ENCODE data around the gene CCL18.
"Not testable (repeated sequence)": the region's sequence is repeated elsewhere in the genome, so short reads cannot be mapped to it uniquely, and the experiment has no call there.

The CCL18 gene

DNA sequence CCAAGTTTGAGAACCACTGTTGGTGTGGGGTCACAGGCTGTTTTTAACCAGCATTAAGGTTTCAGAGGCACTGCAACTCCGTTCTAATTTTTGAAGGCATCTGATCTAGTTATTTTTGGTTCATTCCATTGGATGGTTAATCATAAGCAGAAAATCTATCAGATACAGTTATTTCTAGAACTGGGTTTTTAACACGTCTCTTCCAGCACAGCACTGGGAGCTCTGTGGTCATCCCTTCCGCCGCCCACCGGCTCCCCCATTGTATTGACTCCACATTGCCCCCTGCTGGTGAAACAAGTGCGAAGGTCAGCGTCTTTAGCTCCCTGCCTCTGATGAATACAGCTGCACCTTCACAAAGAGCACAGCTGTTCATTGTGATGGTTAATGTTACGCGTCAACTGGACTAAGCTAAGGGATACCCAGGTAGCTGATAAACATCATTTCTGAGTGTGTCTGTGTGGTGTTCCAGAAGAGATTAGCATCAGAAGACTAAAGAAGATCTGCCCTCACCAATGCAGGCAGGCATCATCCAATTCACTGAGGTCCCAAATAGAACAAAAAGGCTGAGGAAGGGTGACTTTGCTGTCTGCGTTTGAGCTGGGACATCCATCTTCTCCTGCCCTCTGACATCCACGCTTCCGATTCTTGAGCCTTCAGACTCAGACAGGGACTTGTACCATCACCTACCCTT is 8.5 kb downstream of the CCL18 start:
- no peak for DNase-seq

DNA sequence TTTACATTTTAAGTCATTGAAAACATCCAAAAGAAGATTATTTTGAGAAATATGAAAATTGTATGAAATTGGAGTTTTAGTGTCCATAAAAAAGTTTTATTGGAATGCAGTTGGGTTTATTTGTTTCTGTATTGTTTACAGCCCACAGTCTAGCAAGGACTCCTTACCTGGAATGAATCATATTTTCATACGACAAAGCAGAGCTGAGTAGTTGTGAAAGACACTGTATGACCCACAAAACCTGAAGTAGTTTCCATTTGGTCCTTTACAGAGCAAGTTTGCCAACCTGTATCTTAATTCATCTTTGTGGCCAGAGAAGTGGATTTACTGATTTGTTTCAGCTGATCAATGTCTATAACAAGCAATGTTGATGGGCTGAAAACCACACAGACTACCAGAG is 10.3 kb downstream of the CCL18 start:
- no peak for DNase-seq

DNA sequence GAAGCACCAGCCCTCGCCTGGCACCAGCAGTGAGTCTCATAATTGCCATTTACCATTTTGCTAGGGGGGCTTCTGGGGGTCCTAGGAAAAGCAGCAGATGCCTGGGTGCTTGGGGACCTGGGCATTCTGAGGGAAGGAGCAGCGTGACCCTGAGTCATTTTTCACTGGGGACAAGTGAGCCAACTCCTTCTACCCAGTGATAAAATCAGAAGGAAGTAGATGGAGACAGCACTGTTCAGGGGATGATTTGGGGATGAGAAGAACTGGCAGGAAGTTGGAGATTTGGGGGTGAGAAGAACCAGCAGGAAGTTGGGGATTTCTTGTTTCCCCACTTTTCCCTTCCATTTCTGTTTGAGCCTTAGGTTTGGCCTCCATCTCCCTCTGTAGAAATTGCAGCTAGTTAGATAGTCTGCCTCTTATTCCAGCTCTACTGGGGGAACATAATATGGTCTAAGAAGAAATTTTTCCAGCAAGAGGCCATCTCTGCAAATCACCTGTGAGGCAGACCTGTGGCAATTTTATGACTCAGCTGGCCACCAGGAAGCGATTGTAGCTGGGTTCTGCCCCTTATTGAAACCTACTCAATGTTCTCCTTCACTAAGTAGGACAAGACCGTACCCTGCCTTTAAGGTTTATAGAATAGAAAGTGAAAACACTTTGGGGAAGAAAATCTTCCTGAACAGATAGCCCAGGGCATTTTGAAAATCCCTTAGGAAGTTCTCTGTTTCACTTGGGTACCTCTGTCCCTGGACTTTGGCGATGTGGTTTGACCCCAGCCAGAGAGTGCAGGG is 17.8 kb downstream of the CCL18 start:
- DNase-seq, result not testable (repeated sequence)

DNA sequence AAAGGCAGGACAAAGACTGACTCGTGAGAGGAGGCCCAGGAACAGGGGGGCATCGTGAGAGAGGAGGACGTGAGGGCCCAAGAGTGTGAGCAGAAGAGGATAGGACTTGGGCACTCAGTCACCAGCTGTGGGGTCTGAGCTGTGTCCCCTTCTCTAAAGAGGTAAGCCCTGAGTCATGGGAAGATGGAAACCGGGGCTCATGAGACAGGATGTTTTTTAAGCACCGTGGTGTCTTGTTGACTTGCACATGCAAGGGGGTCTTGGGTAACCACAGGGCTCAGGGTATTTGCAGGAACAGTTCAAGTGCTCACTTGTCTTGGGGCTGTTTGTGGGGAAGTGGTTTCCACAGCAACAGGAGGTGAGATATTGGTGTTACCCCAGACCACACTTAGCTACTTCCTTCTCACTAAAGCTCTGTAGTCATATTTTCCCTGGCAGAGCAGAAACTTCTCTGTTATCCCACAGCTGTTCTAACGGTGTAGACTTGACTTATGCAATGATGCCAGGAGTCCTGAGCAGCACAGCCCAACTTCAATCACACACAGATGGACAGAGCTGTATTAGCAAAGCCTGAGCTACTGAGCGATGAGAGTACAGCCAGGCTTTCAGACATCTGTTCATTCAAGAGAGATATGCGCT is 18.5 kb downstream of the CCL18 start:
- not testable (repeated sequence) for DNase-seq

DNA sequence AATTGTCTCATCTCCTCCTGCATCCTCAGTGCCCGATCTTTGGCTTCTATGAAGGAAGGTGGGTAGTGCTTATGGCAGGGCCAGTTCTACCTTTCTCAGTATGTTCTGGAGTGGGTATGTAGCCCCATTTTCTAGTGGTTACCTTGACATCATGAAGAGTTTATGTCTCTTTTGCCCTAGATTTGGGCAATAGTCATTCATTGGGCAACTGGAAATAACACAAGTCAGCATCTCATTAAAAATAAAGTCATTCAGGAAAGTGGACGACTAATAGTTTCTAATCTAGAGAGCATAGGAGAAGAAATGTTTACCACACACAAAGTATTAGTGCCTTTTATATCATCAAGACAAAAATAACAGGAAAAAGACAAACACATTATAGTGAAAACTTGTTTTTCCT is 19.6 kb downstream of the CCL18 start:
- DNase-seq, result not testable (repeated sequence)

DNA sequence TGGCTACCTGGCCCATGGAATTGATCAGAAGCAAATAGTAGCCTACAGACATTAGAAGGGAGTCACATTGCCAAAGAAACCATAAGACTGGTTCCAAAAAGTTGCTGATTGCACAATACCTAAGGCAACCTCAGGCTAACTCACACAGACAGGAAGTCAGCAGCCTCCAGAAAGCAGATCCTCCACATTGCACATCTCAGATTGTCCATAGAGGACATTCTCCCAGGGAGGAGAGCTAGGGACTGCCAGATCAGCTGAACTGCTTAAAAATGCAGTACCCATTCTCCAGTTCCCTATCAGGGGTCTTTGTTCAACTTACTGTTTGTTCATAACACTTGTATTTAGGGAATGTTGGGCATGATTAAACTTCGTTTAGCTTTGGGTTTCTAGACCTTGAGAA is 21.7 kb downstream of the CCL18 start:
- DNase-seq, result no peak

DNA sequence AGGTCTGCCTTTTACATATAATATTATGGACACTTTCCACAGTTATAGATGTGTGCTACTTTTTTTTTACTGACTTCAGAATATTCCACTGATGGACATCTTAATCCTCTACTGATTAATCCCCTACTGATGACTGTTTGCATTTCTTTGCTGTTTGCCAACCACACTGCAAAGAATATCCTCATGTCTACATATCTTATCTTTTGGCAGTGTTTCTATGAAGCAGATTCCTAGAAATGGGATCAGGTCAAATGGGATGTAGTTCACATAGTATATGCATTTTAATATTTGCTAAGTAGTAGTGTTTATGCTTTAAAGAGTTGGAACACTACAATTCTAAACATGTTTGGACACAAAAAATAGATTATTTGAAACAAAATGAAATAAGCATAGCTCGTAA is 22.7 kb downstream of the CCL18 start:
- no peak for DNase-seq

DNA sequence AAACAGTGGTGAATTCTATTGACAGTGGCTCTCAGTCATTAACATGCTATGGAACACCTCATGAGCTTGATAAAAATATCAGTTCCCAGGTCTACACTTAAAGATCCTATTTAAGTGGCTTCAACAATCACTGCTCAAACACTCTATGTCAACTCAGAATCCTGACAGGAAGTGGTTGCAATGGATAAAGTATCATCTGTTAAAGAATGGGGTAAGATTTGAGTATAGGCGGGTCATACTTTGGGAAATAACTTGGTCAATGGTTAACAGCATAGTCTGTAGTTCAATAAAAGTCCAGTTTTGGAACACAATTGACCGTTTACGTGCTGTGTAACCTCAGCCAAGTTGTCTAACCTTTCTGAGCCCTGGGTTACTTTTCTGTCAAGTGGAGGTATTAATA is 23.4 kb downstream of the CCL18 start:
- not testable (repeated sequence) for DNase-seq

DNA sequence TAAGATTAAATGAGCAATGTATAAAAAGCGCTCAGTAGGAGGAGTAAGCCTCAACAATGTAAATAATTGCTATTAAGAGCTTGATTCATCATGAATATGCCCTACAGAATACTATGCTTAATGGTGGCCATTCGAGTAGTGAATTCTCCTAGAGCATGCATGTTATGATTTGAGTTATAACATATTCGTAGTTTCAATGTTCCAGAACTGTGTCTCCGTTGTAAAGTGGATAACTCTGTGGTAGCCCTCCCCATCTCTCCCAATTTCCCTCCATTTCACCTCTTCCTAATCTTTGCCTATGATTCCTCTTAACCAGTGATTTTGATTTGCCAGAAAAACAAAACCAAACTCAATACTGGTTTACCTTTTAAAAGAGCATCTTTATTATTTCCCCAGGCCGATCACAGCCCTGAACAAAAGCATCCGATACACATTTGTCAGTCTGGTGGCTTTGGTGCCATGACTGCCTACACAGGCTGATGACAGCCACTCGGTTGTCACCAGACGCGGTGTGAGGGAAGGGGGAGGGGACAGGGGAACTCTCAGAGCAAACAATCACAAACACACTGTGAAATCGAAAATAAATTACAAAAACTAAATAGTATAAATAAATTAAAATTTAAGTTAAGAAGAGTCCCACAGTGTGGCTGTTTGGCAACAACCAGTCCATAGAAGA is 24.0 kb downstream of the CCL18 start:
- DNase-seq, result not testable (repeated sequence)

DNA sequence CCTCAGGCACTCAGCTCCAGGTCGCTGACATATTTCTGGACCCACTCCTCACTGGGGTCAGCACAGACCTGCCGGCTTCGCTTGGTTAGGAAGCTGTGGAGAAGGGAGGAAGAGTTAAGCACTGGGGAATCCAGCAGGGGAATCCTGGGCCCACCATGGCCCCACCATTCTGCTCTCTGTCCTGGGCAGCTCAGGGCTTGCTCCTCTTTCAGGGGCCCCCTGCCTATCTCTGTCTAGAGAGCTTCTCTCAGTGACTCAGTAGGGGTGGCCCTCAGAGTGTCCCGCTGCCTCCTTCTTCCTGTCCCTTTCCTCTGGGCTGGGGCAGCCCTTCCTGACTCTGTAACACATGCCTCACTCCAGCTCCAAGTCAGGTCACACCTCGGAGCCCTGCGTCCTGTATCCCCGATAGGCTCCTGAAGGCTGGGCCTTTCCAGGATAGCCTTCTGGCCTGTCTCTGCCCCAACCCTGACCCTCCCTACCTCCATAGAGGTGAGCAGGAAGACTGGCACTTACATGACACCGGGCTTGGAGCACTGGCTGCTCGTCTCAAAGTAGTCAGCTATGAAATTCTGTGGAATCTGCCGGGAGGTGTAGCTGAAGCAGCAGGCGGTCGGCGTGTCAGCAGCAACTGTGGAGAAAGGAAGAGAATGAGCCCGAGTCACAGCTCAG is 24.7 kb downstream of the CCL18 start:
- DNase-seq, result no peak

DNA sequence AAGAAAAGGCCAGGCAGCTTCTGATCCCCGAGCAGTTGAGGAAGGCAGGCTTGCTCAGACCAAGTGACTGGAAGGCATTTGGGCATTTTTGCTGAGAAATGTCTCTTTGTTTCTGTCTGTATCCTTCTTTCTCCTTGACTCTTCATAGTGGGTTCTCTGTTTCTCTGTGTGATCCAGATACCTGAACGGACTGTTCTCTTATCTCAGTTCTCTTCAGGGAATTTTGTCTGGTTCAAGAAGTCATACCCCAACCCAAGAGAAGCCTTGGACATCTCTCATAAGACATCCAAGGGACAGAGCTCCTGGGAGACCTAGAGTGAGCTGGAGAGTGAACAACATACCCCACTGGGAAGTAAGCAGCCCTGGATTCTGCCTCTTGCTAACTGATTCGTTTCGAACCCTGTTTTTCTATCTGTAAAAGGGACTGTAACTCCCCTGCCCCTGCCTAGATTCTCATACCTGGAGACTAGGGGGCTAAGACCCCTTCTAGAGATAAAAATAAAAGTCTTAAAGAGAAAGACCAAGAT is 25.3 kb downstream of the CCL18 start:
- DNase-seq, result no peak

DNA sequence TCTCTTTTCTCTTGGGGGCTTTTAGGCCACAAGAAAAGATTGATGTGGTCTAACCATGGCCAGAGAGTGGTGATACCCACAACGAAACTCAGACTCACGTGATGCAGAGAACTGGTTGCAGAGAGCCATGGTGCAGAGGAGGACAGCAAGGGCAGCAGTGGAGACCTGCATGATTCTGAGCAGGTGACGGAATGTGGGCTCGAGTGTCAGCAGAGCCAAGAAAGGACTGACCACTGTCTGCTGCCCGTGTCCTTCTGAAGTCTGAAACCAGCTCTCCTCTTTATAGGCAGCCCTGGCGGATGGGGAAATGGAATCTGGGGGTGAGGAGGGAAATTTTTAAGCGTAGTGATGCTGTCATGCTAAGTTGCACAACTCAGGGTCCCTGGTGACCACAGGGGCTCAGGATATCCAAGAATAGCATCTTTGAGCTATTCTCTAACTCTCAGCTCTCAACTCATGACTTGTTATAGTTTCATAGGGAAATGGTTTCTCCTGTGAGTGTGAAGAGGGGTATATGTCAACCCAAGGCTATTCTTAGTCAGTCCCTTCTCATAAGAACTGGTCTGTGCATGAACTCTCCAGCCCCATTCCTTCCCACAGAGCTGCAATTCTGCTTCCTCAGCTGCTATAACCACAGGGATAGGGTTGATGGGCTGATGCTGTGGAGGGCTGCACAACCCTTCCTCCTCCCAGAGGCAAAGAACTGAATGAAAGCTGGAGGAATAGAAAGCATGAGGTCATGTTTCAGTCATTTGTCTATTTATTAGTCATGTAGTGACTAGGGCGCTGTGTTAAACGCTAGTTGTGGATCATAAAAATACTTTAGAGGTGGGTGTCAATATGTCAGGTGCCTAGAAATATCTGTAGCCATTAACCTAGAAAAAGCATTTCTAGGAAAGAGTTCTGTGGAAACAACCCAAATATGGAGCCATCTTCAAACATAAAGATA is 26.1 kb downstream of the CCL18 start, which contains the start of gene CCL3:
CCL3 (minus strand) TSS at position 256 of the 949 bp plus-strand sequence; CDS start at position 171, 85 bp downstream.
- no peak for DNase-seq

DNA sequence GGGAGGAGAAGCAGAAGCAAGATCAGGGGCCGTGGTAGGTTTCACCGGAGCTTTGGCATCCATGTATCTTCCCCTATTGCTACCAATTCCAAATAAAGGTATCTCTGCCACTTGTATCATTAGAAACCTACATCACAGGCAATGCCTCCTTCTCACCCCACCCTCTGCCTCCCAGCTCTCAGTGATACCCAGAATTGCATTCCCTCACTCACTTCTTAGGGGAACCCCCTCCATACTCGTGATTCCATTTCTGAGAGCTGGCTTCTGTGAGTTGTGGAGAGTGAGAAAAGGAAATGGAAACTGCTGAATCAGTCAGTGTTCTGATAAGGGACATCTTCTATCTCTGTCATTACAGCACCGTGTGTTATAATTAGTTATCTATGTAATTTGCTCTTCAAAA is 28.2 kb downstream of the CCL18 start:
- DNase-seq, result no peak

DNA sequence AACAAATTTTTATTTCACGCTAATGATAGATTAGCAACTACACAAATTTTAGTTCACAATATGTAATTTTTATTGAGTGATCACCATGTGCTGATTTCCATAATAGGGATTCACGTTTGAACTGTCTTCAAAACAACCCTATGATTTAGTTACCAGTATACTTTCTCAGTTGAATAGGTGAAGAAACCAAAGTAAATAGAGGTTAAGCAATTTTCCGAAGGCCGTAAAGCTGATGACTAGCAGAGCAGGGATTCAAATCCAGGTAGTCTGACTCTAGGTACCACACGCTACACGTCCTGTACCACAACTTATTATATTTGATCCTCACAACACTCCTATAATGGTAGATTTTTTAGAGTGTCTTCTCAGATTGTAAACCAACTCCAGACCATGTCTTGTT is 28.6 kb downstream of the CCL18 start:
- not testable (repeated sequence) for DNase-seq

DNA sequence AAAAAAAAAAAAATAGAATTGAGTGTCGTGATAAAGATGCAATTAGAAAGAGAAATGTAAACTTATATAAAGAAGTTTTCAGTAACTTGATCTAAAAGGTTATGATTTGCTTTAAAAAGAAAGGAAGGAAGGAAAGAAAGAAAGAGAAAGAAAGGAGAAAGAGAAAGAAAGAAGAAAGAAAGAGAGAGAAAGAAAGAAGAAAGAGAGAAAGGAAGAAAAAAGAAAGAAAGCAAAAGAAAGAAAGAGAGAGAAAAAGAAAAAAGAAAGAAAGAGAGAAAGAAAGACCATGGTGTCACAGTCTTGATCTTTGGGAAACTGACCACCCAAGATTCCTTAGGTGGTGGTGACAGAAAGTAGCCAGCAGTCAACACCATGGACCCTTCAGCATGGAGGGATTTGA is 30.2 kb downstream of the CCL18 start:
- DNase-seq, result no peak

DNA sequence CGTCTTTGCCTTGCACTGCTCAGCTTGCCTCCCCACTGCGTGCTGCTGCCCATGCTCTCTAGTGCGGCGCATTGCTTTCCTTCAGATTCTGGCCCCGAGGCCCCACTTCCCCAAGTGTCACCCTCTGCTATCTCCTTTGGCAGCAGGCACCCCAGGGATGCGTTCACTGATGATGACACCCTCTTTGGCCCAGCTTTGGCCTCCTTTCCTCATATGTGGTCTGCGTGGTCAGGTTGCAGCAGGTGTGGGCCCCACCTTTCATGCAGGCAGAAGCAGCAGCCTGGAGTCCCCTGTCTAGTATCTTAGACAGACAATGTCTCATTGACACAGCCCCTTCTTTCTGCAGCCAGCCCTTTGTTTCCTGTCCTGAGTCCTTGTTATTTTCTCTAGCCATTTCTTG is 30.7 kb downstream of the CCL18 start:
- no peak for DNase-seq

DNA sequence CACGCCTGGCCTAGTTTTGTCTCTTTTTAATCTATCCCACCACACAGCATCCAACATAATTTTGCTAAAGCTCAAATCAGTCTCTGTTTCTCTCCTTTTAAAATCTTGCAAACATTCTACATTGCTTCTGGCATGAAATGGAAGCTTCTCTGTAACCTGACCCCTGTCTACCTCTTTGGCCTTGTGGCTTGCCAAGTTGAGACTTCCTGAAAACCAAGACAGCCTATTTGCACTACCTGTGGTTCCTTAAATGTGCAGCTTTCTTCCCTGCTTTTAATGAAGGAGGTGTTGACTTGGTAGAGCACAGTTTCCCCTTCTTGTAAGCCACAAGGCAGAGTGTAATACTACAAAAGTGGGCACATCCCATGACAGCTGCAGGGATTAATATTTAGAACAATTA is 31.9 kb downstream of the CCL18 start:
- DNase-seq, result no peak

DNA sequence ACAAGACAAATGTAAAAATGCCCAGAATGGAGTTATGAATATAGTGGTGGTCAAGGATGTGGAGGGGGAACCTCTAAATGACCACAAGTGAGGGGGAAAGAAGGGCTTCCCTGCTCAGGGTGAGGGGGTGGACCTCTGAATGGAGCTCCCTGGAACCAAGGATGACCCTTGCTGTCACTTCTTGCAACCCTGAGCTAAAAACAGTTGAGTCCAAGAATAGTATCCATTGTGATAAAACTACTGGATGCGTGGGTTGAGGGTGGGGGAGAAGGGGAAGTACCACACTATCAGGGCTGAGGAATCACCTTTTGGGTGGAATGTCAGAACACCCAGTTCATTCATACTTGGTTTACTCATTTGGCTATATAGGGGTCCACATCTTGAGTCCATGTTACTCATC is 34.9 kb downstream of the CCL18 start:
- not testable (repeated sequence) for DNase-seq

DNA sequence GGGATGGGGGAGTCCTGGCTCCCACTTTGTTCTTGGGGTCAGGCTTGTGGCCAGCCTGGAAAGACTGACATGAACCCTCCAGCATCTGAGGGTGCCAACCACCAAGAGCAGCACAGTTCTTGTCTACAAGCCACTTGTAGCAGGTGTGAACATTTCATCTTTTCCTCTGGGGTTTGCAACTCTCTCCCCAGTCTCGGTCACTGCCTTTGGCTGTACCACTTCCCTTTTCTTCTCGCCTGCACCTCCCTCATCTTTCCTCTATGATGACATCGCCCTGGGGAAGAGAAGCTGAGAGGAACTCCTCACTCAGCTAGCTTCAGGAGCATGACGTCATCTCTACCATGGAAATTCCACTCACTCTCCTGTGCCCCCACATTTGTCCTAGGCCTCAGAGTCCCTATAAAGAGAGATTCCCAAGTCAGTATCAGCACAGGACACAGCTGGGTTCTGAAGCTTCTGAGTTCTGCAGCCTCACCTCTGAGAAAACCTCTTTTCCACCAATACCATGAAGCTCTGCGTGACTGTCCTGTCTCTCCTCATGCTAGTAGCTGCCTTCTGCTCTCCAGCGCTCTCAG is 39.4 kb downstream of the CCL18 start, which contains the start of gene CCL4:
CCL4 (plus strand) TSS at position 427 of the 575 bp plus-strand sequence; CDS start at position 506, 79 bp downstream.
- DNase-seq, result not testable (repeated sequence)

DNA sequence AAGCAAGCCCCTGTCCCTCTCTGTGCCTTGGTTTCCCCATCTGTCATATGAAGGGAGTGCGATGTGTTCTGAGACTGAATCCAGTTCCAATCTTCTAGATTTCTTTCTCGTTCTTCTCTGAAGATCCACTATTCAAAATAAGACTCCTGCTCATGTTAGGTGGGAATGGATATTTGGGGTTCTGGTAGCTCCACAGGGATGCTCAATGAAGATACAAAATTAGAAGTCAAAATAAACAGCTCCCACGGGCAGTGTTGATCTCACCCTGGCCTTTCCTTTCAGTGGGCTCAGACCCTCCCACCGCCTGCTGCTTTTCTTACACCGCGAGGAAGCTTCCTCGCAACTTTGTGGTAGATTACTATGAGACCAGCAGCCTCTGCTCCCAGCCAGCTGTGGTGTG is 40.2 kb downstream of the CCL18 start:
- DNase-seq, result not testable (repeated sequence)

DNA sequence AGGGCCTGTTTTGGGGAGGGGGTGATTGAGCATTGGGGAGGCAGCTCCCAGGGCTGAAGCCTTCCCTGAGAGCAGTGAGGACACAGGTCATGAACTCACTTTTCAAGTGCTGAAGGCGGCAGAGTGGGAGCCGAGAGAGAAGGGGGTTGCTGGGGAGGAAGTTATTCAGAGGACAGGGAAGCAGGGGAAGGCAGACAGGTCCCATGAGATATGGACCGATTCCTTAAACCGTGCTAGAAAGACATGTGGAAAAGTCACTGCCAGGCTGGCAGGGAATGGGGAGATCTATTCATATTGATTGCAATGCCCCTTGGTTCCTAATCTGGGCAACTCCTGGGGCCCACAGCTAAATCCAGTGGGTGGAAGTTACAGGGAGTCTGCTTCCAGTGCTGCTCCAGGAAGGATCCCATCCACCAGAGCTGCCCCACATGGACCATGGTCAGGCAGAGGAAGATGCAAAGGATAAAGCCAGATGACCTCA is 40.7 kb downstream of the CCL18 start:
- no peak for DNase-seq

Data from NCI-H1092 treated with DMSO at 0.1 percent for 48 hours (cell line).